ENCODE measurements around the gene ARID5B. TPM values are rescaled to one million over a fixed set of nuclear protein-coding genes. Genes with fewer than 3 reads are reported as not detected.
A peak's percentile ranks its signal among the peaks of the same experiment; 100 is the strongest.

ARID5B gene
- total and polyA plus RNA-seq, 2 experiments from 2014 or later, result 53.2 to 55.0 TPM

- Histone ChIP-seq H3K4me1 (ENCODE audit: insufficient read depth) (peaks cover 4% of the 10 kb centered on the region), H2AFZ (no peak overlapping the region), H3K36me3 (replicated peaks; ENCODE audit: insufficient read depth, low read depth) (no peaks in the 10 kb centered on the region), H3K4me3 (no peak overlapping the region), H3K9me2 (replicated peaks; ENCODE audit: insufficient read depth) (no peaks in the 10 kb centered on the region), H3K27ac (no peak overlapping the region), H3K79me2 (peaks cover 48% of the 10 kb centered on the region), H3K4me2 (no peak overlapping the region), H4K20me1 (ENCODE audit: insufficient read depth, poor library complexity, severe bottlenecking) (no peaks in the 10 kb centered on the region), H3K9me3 (ENCODE audit: low read depth) (no peaks in the 10 kb centered on the region), H3K27me3 (no peaks in the 10 kb centered on the region)
- TF ChIP-seq EZH2 (IDR thresholded peaks at IDR 0.05; ENCODE audit: borderline replicate concordance) (no peak), CTCF (IDR thresholded peaks at IDR 0.05; ENCODE audit: poor library complexity) (no peak), EZH2phosphoT487 (IDR thresholded peaks at IDR 0.05; ENCODE audit: low read depth, severe bottlenecking, unreplicated experiment) (no peak)
- WGBS (ENCODE audit: low lambda C conversion rate, missing lambda C conversion rate), result 100% methylated on average over 1 of the region's 1 CpG
- no peak for DNase-seq (ENCODE audit: low spot score)
Observed at GRCh38 chr10:62067560-62067959, 166.1 kb downstream of the ARID5B start.

GRCh38 chr10:62068464-62068863 is 167.0 kb downstream of the ARID5B start:
- Histone ChIP-seq H3K4me2 (no peak overlapping the region), H4K20me1 (ENCODE audit: insufficient read depth, poor library complexity, severe bottlenecking) (no peaks in the 10 kb centered on the region), H3K79me2 (peaks cover 53% of the 10 kb centered on the region), H3K27me3 (no peaks in the 10 kb centered on the region), H3K27ac (no peak overlapping the region), H3K4me1 (ENCODE audit: insufficient read depth) (peaks cover 4% of the 10 kb centered on the region), H3K9me3 (ENCODE audit: low read depth) (no peaks in the 10 kb centered on the region), H2AFZ (no peak overlapping the region), H3K36me3 (replicated peaks; ENCODE audit: insufficient read depth, low read depth) (no peaks in the 10 kb centered on the region), H3K9me2 (replicated peaks; ENCODE audit: insufficient read depth) (no peaks in the 10 kb centered on the region), H3K4me3 (no peak overlapping the region)
- WGBS (ENCODE audit: low lambda C conversion rate, missing lambda C conversion rate), result 88% methylated on average over 7 of the region's 7 CpGs
- TF ChIP-seq EZH2 (IDR thresholded peaks at IDR 0.05; ENCODE audit: borderline replicate concordance) (no peak), EZH2phosphoT487 (IDR thresholded peaks at IDR 0.05; ENCODE audit: low read depth, severe bottlenecking, unreplicated experiment) (no peak), CTCF (IDR thresholded peaks at IDR 0.05; ENCODE audit: poor library complexity) (no peak)
- DNase-seq (ENCODE audit: low spot score), result no peak

GRCh38 chr10:62069452-62070178 is 168.1 kb downstream of the ARID5B start:
- 87% methylated on average over 8 of the region's 8 CpGs for WGBS (ENCODE audit: low lambda C conversion rate, missing lambda C conversion rate)
- Histone ChIP-seq H3K27ac (peak overlapping the region; percentile 17), H4K20me1 (ENCODE audit: insufficient read depth, poor library complexity, severe bottlenecking) (no peaks in the 10 kb centered on the region), H2AFZ (no peak overlapping the region), H3K4me3 (no peak overlapping the region), H3K79me2 (peaks cover 56% of the 10 kb centered on the region), H3K9me3 (ENCODE audit: low read depth) (no peaks in the 10 kb centered on the region), H3K4me2 (no peak overlapping the region), H3K9me2 (replicated peaks; ENCODE audit: insufficient read depth) (no peaks in the 10 kb centered on the region), H3K36me3 (replicated peaks; ENCODE audit: insufficient read depth, low read depth) (no peaks in the 10 kb centered on the region), H3K4me1 (ENCODE audit: insufficient read depth) (peaks cover 5% of the 10 kb centered on the region), H3K27me3 (no peaks in the 10 kb centered on the region)
- TF ChIP-seq EZH2 (IDR thresholded peaks at IDR 0.05; ENCODE audit: borderline replicate concordance) (no peak), EZH2phosphoT487 (IDR thresholded peaks at IDR 0.05; ENCODE audit: low read depth, severe bottlenecking, unreplicated experiment) (no peak), CTCF (IDR thresholded peaks at IDR 0.05; ENCODE audit: poor library complexity) (no peak)
- no peak for DNase-seq (ENCODE audit: low spot score)
